GM12872 (cell line): ENCODE measurements around the gene AACS.

Experiments used
- TF ChIP-seq, protein P1 (sequence below): IDR thresholded peaks from 3 replicates; pipeline ENCODE4 v1.5.1; 2011; ENCODE audit warnings: low read depth, mild to moderate bottlenecking, low read length, moderate library complexity; ENCODE audit not compliant: insufficient read depth

The AACS gene

DNA sequence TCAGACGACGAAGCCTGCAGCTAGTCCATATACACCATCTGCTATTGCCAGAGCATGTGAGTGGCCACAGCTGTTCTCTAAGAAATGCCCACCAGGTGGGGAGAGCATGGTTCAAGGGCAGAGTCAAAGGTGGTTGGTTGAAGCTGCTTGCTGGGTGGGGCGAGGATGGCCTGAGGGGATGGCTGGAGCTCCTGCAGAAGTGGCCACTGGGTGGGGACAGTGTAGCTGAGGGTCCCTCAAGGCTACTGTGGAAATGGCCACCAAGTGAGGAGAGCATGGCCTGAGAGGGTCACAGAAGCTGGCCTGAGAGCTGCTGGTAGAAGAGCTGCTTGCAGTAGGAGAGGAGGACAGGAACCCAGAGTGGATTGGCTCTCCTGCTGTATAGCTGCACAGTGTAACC, 102.4 kb downstream of the AACS start:
- TF ChIP-seq, protein P1, sequence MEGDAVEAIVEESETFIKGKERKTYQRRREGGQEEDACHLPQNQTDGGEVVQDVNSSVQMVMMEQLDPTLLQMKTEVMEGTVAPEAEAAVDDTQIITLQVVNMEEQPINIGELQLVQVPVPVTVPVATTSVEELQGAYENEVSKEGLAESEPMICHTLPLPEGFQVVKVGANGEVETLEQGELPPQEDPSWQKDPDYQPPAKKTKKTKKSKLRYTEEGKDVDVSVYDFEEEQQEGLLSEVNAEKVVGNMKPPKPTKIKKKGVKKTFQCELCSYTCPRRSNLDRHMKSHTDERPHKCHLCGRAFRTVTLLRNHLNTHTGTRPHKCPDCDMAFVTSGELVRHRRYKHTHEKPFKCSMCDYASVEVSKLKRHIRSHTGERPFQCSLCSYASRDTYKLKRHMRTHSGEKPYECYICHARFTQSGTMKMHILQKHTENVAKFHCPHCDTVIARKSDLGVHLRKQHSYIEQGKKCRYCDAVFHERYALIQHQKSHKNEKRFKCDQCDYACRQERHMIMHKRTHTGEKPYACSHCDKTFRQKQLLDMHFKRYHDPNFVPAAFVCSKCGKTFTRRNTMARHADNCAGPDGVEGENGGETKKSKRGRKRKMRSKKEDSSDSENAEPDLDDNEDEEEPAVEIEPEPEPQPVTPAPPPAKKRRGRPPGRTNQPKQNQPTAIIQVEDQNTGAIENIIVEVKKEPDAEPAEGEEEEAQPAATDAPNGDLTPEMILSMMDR = no peak

DNA sequence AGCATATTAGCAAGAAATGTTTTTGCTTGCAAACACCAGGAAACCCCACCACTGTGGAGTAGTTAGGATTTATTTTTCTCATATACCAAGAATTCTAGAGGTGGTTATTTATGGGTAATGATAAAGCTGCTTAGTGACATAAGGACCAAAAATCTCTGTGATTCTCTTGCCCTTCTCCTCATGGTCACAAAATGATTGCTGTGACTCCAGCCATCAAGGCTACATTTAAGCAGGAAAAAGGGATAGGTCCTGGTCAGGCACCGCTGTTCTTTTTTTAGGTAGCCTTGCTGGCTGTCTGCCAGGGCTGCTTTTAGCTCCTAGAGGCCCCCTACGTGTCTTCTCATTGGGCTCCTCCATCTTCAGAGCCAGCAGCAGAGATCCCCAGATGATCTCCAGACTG, 104.2 kb downstream of the AACS start:
- TF ChIP-seq, protein P1 = no peak

DNA sequence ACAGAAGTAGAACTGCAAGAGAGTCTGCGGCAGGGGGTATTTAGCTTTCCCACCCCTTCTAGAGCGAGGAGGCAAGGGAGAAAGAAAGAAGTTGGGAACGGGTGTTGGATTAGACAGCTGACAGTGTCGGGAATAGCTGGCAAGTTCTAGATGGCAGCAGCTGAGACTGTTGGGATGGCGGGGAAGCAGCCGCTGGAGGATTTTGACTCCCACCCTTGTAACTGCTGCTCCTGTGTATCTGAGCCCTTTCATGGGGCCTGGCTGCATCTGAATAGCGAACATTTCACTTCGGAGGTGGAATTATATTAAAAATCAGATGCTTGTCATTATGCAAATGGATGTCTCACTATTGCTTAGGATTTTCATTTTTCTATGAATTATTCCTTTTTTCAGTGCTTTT, 104.6 kb downstream of the AACS start:
- TF ChIP-seq, protein P1 = no peak

DNA sequence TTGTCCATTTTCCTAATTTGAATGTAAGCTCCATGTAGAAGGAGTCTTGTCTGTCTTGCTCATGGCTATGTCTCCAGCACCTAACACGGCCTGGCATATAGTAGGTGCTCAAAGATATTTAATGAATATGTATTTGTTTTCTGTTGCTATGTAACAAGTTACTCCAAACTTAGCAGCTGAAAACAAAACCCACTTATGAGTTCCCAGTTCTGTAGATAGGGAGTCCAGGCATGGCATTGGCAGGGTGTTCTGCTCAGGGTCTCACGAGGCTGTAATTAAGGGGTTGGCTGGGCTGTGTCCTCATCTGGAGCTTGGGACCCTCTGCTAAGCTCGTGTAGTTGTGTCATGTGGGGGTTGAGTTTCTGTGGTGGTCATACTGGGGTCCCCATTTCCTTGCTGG, 106.0 kb downstream of the AACS start:
- TF ChIP-seq, protein P1 = no peak

DNA sequence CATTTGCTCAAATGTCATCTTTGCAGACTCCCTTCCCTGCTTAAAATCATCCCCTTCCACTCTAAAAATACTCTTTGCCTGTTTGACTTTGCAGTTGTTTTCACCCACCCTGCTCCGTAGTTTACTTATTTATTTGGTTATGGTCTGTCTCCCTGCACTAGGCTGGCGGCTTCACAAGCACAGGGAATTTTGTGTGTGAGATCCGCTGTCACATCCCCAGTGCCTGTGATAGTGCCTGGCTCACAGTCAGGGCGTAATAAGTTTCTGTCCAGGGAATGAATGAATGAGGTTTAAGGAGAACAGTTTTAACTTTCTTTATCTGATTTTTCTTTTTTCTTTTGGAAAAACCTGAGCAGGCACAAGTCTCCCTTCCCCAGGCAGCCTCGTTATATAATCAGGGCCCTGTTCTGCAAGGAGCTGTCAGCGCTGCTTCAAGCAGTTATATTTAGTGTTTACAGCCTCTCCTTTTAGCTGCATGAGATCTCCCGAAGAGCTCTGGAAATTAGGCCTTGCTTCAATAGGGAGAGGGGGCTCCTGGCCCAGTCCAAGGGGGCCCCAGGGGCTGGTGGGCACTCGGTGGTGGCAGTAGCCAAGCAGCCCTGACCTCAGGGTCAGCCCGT, 107.1 kb downstream of the AACS start:
- TF ChIP-seq, protein P1 = no peak

DNA sequence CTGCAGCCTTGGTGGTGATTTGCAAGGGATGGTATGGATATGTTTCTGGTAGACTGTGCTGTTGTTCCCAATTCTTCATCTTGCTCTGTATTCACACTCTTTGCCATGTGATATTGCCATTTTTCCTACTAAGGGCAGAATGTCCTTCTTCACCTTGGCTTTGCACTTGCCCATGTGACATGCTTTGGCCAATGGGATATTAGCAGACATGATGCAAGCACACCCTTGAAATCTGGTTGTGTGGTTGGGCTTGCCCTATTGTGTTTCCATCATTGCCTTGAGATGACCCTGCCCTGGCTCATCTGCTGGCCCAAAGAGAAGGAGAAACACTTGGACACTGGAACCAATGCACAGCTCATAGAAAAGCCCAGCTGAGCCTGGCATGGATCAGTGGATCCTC, 110.3 kb downstream of the AACS start:
- TF ChIP-seq, protein P1 = no peak

DNA sequence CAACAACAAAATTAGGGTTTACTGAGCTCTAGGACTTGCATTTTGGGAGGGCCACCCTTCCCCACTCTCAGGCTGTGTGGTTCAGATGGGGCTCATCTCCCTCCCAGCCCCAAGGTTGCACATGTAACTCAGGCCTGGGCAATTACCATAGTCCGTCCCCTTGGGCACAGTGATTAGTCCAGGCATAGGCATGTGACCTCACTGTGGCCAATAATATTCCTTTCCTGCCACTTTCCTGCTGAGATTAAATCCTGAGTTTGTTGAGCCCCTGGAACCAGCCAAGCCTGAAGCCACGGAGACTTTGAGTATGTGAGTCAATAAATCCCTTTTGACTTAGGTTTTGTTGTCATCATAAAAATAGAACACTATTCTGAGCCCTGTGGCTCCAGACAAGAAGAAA, 113.0 kb downstream of the AACS start:
- TF ChIP-seq, protein P1 = no peak

DNA sequence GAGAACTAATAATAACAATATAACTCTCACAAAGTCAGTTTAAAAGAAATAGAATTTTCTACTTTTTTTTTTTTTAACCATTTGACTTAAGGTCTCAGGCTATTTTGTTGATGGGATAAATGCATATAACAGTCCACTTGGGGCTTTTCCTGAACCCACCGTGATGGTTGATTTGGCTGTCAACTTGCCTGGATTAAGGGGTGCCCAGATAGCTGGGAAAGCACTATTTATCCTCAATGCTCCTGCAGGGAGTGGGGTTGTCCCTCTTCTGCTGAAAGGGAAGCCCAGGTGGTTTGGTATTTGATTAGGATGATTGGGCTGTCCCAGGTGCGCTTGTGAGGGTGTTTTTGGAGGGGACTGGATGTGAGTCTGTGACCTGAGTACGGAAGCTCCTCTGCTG, 114.9 kb downstream of the AACS start:
- TF ChIP-seq, protein P1 = no peak
